ENCODE results near the gene GHRL. TPM values are rescaled to one million over a fixed set of nuclear protein-coding genes. Genes with fewer than 3 reads are reported as not detected.

Gene GHRL
- total and polyA plus RNA-seq, 2 donors (not counting 3 experiments of a cell fraction or from before 2014, with no cell fraction given), result not detected

DNA sequence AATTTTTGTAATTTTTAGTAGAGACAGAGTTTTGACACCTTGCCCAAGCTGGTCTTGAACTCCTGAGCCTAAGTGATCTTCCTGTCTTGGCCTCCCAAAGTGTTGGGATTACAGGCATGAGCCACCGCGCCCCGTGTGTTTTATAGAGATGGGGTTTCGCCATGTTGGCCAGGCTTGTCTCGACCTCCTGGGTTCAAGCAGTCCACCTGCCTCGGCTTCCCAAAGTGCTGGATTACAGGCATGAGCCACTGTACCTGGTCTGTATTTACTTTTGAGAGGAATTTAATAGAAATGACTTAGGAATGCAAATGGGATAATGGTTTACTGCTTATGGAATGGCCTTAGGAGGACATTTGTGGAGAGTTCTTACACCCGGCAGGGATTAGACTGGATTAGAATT is 33.7 kb downstream of the GHRL start:
- H2AFZ ChIP-seq (ENCODE audit: low read depth, low read length), result no peak overlapping the region
- TF ChIP-seq, protein P1, sequence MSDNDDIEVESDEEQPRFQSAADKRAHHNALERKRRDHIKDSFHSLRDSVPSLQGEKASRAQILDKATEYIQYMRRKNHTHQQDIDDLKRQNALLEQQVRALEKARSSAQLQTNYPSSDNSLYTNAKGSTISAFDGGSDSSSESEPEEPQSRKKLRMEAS (IDR thresholded peaks at IDR 0.05; ENCODE audit: insufficient read depth, insufficient read length), result no peak
- no peak for TF ChIP-seq EZH2 (IDR thresholded peaks at IDR 0.05; ENCODE audit: borderline replicate concordance, low read depth, low read length, severe bottlenecking)
- TF ChIP-seq POLR2A (IDR thresholded peaks at IDR 0.05; ENCODE audit: low read depth, low read length), result no peak
- no peak for TF ChIP-seq POLR2AphosphoS5 (IDR thresholded peaks at IDR 0.05; ENCODE audit: insufficient read depth, low read depth, low read length)
- TF ChIP-seq JUN (IDR thresholded peaks at IDR 0.05; ENCODE audit: borderline replicate concordance, insufficient read depth, insufficient read length, low read depth), result no peak
- H3K79me2 ChIP-seq (ENCODE audit: control insufficient read depth, insufficient read depth, low read length), result peaks cover 42% of the 10 kb centered on the region
- H3K9me1 ChIP-seq (replicated peaks; ENCODE audit: control insufficient read depth, extremely low read depth, insufficient read depth, low read length), result no peaks in the 10 kb centered on the region
- dilution Hi-C loops (cut with MboI; ENCODE audit: extremely low pct_ligation_motif_present, low sequenced_read_pairs), result no loop called here
- DNase-seq (ENCODE audit: low read depth, low spot score) (no peak), FAIRE-seq (no peak)
- no peaks in the 10 kb centered on the region for H3K9me3 ChIP-seq (replicated peaks; ENCODE audit: control insufficient read depth, insufficient read depth, low read length)
- no peak overlapping the region for H3K4me2 ChIP-seq (ENCODE audit: insufficient read depth, low read length)
- ChIA-PET CTCF (interaction anchor here (0.6 to 1.4 kb wide), 3 partner anchors 9 to 13 kb away, joined by 3 read pairs; no protein-coding TSS in a partner anchor), POLR2A (interaction anchor here (0.6 kb wide), 1 partner anchor 83 kb away, joined by 8 read pairs; no protein-coding TSS in a partner anchor)
- no peak overlapping the region for H3K9ac ChIP-seq (replicated peaks; ENCODE audit: extremely low read depth, insufficient read depth, low read length)
- peaks cover 5 to 7% of the 10 kb centered on the region in 2 experiments for H3K36me3 ChIP-seq (ENCODE audit: control insufficient read depth in 2 of 2, extremely low read depth in 1 of 2, insufficient read depth in 2 of 2, low read length in 2 of 2)
- H4K20me1 ChIP-seq (replicated peaks; ENCODE audit: control insufficient read depth, extremely low read depth, insufficient read depth, low read length), result no peaks in the 10 kb centered on the region
- intact Hi-C loops (cut with micrococcal nuclease), result no loop called here
- H3K4me1 ChIP-seq (ENCODE audit: control insufficient read depth, extremely low read depth, insufficient read depth, low read length), result no peaks in the 10 kb centered on the region
- no peak overlapping the region for H3K4me3 ChIP-seq (replicated peaks in 1 of 3; ENCODE audit: insufficient read depth in 1 of 3, low read depth in 1 of 3, low read length in 3 of 3)
- no peaks in the 10 kb centered on the region for H3K27me3 ChIP-seq (ENCODE audit: control insufficient read depth in 2 of 2, insufficient read depth in 2 of 2, low read length in 2 of 2)
- BruUV-seq (replicated peaks), result no TSS peak
- no peak overlapping the region for H3K27ac ChIP-seq (ENCODE audit: insufficient read depth, low read depth, low read length)

- no TSS peak for BruUV-seq (replicated peaks)
- dilution Hi-C loops (cut with MboI; ENCODE audit: extremely low pct_ligation_motif_present, low sequenced_read_pairs) (no loop called here), intact Hi-C loops (cut with micrococcal nuclease) (no loop called here)
- H2AFZ ChIP-seq (ENCODE audit: low read depth, low read length), result no peak overlapping the region
- H3K4me1 ChIP-seq (ENCODE audit: control insufficient read depth, extremely low read depth, insufficient read depth, low read length), result peaks cover 2% of the 10 kb centered on the region
- H3K36me3 ChIP-seq (ENCODE audit: control insufficient read depth in 2 of 2, extremely low read depth in 1 of 2, insufficient read depth in 2 of 2, low read length in 2 of 2), result peaks cover under 1 to 10% of the 10 kb centered on the region in 2 experiments
- DNase-seq (ENCODE audit: low read depth, low spot score) (no peak), FAIRE-seq (no peak)
- H3K4me3 ChIP-seq (replicated peaks in 1 of 3; ENCODE audit: insufficient read depth in 1 of 3, low read depth in 1 of 3, low read length in 3 of 3), result no peak overlapping the region
- CTCF ChIA-PET, result no interaction called here
- H3K27me3 ChIP-seq (ENCODE audit: control insufficient read depth in 2 of 2, insufficient read depth in 2 of 2, low read length in 2 of 2), result no peaks in the 10 kb centered on the region
- TF ChIP-seq POLR2AphosphoS5 (IDR thresholded peaks at IDR 0.05; ENCODE audit: insufficient read depth, low read depth, low read length) (no peak), JUN (IDR thresholded peaks at IDR 0.05; ENCODE audit: borderline replicate concordance, insufficient read depth, insufficient read length, low read depth) (no peak), POLR2A (IDR thresholded peaks at IDR 0.05; ENCODE audit: low read depth, low read length) (no peak), MYC (IDR thresholded peaks at IDR 0.05; ENCODE audit: low read depth, low read length) (no peak), EZH2 (IDR thresholded peaks at IDR 0.05; ENCODE audit: borderline replicate concordance, low read depth, low read length, severe bottlenecking) (no peak)
- TF ChIP-seq, protein P1 (IDR thresholded peaks at IDR 0.05; ENCODE audit: insufficient read depth, insufficient read length), result no peak
- no peaks in the 10 kb centered on the region for H3K9me1 ChIP-seq (replicated peaks; ENCODE audit: control insufficient read depth, extremely low read depth, insufficient read depth, low read length)
- peaks cover 45% of the 10 kb centered on the region for H3K79me2 ChIP-seq (ENCODE audit: control insufficient read depth, insufficient read depth, low read length)
- POLR2A ChIA-PET, result no interaction called here
- H3K9ac ChIP-seq (replicated peaks; ENCODE audit: extremely low read depth, insufficient read depth, low read length), result no peak overlapping the region
- no peaks in the 10 kb centered on the region for H4K20me1 ChIP-seq (replicated peaks; ENCODE audit: control insufficient read depth, extremely low read depth, insufficient read depth, low read length)
- no peak overlapping the region for H3K4me2 ChIP-seq (ENCODE audit: insufficient read depth, low read length)
- H3K9me3 ChIP-seq (replicated peaks; ENCODE audit: control insufficient read depth, insufficient read depth, low read length), result no peaks in the 10 kb centered on the region
- H3K27ac ChIP-seq (ENCODE audit: insufficient read depth, low read depth, low read length), result no peak overlapping the region
These were observed 36.9 kb downstream of the GHRL start for GRCh38 chr3:10255835-10256234.

Data from endothelial cell of umbilical vein (primary cell).